ENCODE results near the gene DNMT3A.

DNA sequence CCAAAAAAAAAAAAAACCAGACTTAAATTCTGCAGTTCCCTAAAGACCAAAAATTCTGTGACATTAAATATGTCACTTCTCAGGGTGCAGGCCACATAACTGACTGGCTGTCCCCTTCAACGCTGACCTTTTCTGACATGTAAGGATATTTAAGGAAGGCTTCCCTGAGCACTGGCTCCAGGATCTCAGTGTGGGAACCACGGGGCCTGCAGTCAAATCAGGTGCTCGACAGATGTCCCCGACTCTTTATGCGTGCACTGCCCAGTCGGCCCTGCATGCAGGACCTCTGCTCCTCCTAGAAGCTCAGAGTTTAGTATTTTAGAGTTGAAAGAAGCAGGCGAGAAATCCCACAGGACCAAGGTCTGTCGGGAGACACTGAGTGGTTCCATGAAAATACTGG, 104.0 kb downstream of the DNMT3A start:
- TF ChIP-seq, protein P1, sequence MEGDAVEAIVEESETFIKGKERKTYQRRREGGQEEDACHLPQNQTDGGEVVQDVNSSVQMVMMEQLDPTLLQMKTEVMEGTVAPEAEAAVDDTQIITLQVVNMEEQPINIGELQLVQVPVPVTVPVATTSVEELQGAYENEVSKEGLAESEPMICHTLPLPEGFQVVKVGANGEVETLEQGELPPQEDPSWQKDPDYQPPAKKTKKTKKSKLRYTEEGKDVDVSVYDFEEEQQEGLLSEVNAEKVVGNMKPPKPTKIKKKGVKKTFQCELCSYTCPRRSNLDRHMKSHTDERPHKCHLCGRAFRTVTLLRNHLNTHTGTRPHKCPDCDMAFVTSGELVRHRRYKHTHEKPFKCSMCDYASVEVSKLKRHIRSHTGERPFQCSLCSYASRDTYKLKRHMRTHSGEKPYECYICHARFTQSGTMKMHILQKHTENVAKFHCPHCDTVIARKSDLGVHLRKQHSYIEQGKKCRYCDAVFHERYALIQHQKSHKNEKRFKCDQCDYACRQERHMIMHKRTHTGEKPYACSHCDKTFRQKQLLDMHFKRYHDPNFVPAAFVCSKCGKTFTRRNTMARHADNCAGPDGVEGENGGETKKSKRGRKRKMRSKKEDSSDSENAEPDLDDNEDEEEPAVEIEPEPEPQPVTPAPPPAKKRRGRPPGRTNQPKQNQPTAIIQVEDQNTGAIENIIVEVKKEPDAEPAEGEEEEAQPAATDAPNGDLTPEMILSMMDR (conservative IDR thresholded peaks at IDR 0.05; ENCODE audit: low read depth, low read length), result no peak
- TF ChIP-seq EZH2 (IDR thresholded peaks at IDR 0.05; ENCODE audit: low read length, unreplicated experiment) (no peak), EZH2phosphoT487 (IDR thresholded peaks at IDR 0.05; ENCODE audit: borderline replicate concordance, low read length) (no peak)

All from PC-3 (cell line).